GM18907 (cell line): ENCODE measurements around the gene MCAT.

Source experiments
- ATAC-seq: cut with Tn5 transposase; IDR thresholded peaks from one replicate; pipeline ENCODE4 v1.9.1; 2021; ENCODE audit warnings: mild to moderate bottlenecking, moderate library complexity; ENCODE audit not compliant: unreplicated experiment

The MCAT gene

DNA sequence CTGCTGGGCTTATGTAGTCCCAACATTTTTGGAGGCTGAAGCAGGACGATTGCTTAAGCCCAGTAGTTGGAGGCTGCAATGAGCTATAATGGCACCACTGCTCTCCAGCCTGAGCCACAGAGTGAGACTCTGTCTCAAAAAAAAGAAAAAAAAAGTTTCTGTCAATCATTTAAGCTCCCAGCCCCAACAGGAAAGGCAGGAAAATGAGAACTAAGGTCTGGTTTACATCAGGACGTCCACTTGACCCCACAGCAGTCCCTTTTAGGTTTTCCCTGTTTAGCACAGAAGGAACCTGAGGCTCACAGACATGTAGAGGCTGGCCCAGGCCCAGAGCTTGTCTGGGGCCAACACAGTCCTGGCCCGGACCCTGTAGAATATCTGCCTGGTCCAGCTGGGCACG lies 44.8 kb downstream of the MCAT start:
- no peak for ATAC-seq

- ATAC-seq, result no peak
Measured at GRCh38 chr22:43096420-43096819, 46.8 kb downstream of the MCAT start.

- no peak for ATAC-seq
Measured at GRCh38 chr22:43094551-43094950, 48.6 kb downstream of the MCAT start.

- no peak for ATAC-seq
Measured at GRCh38 chr22:43094085-43094484, 49.1 kb downstream of the MCAT start.

DNA sequence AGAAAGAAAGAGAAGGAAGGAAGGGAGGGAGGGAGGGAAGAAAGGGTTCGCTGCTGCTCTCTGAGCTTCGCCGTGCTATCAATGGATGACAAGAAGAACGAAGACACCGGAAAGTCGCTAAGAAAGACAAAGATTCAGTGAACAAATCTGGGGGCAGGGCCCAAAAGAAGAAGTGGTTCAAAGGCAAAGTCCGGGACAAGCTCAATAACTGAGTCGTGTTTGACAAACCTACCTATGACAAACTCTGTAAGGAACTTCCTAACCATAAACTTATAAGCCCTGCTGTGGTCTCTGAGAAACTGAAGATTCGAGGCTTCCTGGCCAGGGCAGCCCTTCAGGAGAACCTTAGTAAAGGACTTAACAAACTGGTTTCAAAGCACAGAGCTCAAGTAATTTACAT lies 51.1 kb downstream of the MCAT start:
- ATAC-seq, result no peak

DNA sequence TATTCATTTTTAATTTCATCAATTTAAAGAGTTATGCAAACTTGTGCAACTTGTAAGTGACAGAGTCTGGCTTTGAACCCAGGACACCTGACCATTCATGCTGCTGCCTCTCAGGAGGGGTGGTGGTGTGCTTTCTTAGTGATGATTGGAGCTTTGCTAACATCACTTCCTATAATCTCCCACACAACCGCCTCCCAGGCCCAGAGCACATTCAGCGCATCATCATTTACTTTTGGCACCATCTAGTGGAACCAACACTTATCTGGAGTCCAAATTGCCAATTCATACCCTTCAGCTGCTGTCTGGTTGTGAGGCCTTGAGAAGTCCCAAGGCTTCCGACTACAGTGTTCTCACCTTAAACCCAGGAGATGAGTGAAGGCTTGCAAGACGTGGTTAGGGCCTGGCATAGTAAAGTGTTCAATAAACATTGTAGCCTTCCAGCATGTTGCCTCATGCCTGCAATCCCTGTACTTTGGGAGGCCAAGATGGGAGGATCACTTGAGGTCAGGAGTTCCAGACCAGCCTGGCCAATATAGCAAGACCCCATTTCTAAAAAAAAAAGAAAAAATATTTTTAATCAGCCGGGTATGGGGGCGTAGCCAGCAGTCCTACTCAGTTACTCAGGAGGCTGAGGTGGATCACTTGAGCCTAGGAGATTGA lies 52.9 kb downstream of the MCAT start:
- ATAC-seq, result no peak

DNA sequence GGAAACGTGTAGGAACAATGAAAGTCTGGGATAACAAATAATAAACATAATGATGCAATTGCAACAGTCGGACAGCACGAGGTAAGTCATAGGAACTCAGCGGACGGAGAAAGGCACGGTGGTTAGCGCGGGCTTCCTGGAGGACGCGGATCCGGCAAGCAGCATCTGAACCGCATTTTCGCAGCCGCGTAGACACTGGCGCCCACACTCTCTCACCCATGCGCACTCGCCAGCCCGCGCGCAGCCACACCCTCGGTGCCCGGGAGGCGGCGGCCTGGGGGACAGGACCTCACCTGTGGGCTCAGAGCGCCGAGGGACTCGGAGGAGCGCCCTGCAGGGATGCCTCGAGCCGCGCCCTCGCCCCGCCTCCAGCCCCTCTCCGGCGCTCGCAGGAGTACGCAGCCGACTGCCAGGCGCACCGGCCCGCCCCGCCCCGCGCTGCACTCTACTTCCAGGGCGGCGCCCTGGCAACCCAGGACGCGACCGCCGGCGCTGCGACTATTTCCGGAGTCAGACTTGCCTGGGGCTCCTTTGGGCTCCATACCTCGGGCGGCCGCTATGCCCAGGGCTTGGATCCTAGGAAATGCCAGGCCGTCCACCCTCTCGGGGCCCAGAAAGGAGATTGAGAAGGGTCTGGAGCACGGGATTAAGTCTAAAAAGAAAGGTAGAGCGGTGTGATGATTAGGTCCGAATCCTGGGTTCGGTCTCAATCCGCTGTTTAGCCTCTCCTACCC lies 54.0 kb downstream of the MCAT start, which contains the start of gene TTLL1:
TTLL1 (minus strand) TSS at position 408 of the 734 bp plus-strand sequence. CDS start 13,805 bp downstream, outside the sequence.
- ATAC-seq, result peak; percentile 70

GRCh38 chr22:43088627-43088983 lies 54.6 kb downstream of the MCAT start:
- ATAC-seq, result peak; percentile 17

DNA sequence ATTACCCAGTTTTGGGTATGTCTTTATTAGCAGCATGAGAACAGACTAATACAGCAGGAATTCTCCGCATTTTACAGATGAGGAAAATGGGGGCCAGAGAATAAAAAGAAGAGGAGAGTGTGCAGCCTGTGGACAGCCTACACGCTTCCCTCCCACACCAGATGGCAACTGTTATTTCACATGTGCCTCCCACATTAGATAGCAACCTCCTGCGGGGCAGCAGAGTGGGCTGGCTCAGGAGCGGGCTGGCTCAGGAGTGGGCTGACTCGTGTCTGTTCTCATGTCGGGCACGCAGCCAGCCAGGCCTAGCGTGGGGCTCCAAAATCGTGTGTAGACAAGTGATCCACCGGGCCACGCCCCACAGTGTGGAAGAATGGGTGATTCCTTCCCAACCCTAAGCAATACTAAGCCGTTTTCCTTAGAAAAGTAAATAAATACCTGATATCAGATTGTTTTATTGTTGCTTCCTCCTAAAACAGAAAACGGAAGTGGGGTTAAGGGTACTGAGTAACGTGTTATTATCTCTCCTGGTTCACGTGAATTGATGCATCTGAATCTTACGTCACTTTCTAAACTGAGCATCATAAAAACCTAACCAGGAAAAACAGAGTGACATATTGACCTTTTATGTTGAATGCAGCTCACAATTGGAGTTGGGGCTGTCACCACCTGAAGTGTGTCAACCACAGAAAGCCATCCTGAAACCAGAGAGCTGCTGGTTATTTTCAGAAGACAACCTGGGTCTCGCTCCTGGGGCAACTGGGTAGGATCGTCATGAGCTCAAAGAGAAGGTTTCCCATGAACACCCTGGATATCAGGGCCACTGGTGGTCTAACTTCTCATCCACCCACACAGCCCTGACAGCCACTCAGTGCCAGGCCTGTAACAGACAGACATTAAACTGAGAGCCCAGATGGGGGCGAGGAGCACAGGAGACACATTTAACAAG lies 57.3 kb downstream of the MCAT start:
- no peak for ATAC-seq
